Endothelial cell of umbilical vein (primary cell): Measurements from ENCODE around the gene SCARF1. TPM values are rescaled to one million over a fixed set of nuclear protein-coding genes. Genes with fewer than 3 reads are reported as not detected.

Source experiments
- BruUV-seq: library from RNA; stranded (reverse); fragments of 400-500 nt; replicated peaks from 2 replicates; lab custom pipeline; 2021; lab: Mats Ljungman, UMichigan
- CTCF ChIA-PET: fragments of 300-600, 350-600 bp; sonication (Branson Sonifier 250); formaldehyde crosslinking; loops from one replicate; lab custom pipeline; 2021; ENCODE audit warnings: antibody characterized with exemption, inconsistent platforms; lab: Charles Lee
- POLR2A ChIA-PET: fragments of 300-600, 350-600 bp; sonication (Branson Sonifier 250); formaldehyde crosslinking; loops from one replicate; lab custom pipeline; 2021; ENCODE audit warnings: antibody characterized with exemption, inconsistent platforms; lab: Charles Lee
- DNase-seq: peaks from one replicate; pipeline ENCODE4 v3.0.0-alpha.2; 2011; ENCODE audit warnings: low read depth, low spot score
- FAIRE-seq: peaks from 2 replicates; lab custom pipeline; 2011; peaks lifted over from hg19 to GRCh38; lab: Jason Lieb, UNC
- H2AFZ ChIP-seq: 2 replicates; pipeline ENCODE4 v1.6.0; 2012; ENCODE audit warnings: low read depth, low read length, control low read depth, inconsistent platforms
- H3K27ac ChIP-seq: 2 replicates; pipeline ENCODE4 v1.5.1; 2011; ENCODE audit warnings: low read depth, mild to moderate bottlenecking, control low read depth, low read length, moderate library complexity; ENCODE audit not compliant: insufficient read depth
- H3K27me3 ChIP-seq, 2 experiments: 2 replicates each; pipeline versions ENCODE4 v1.6.0 to v1.6.1; 2011; ENCODE audit warnings: low read length in 2 of 2, mixed read lengths in 1 of 2; ENCODE audit not compliant: control insufficient read depth in 2 of 2, insufficient read depth in 2 of 2
- H3K36me3 ChIP-seq, 2 experiments: 2 replicates in 1 of 2; 3 replicates in 1 of 2; pipeline ENCODE4 v1.5.1; 2011; ENCODE audit warnings: low read length in 2 of 2, mild to moderate bottlenecking in 1 of 2, moderate library complexity in 1 of 2; ENCODE audit not compliant: control insufficient read depth in 2 of 2, insufficient read depth in 2 of 2; ENCODE audit errors: extremely low read depth in 1 of 2
- H3K4me1 ChIP-seq: 3 replicates; pipeline ENCODE4 v1.5.1; 2011; ENCODE audit warnings: mild to moderate bottlenecking, low read length; ENCODE audit not compliant: control insufficient read depth, insufficient read depth; ENCODE audit errors: extremely low read depth
- H3K4me2 ChIP-seq: 2 replicates; pipeline ENCODE4 v1.6.1; 2011; ENCODE audit warnings: low read length, control low read depth, mixed read lengths; ENCODE audit not compliant: insufficient read depth
- H3K4me3 ChIP-seq, 3 experiments: fragments of 200-600 bp in 1 of 3; sonication (generic), shearing (Covaris generic) in 1 of 3; replicated peaks in 1 of 3; 2 replicates each; pipeline ENCODE4 v1.5.1; 2011 to 2016; ENCODE audit warnings: control low read depth in 3 of 3, low read length in 3 of 3, mild to moderate bottlenecking in 2 of 3, inconsistent platforms in 1 of 3, low read depth in 1 of 3, moderate library complexity in 1 of 3; ENCODE audit not compliant: insufficient read depth in 1 of 3
- H3K79me2 ChIP-seq: 2 replicates; pipeline ENCODE4 v1.6.0; 2012; ENCODE audit warnings: low read length, inconsistent platforms; ENCODE audit not compliant: control insufficient read depth, insufficient read depth
- H3K9ac ChIP-seq: replicated peaks from 2 replicates; pipeline ENCODE3; 2011; ENCODE audit warnings: low read length, control low read depth; ENCODE audit not compliant: insufficient read depth; ENCODE audit errors: extremely low read depth
- H3K9me1 ChIP-seq: replicated peaks from 3 replicates; pipeline ENCODE4 v1.6.0; 2011; ENCODE audit warnings: mild to moderate bottlenecking, low read length; ENCODE audit not compliant: control insufficient read depth, insufficient read depth; ENCODE audit errors: extremely low read depth
- H3K9me3 ChIP-seq: replicated peaks from 2 replicates; pipeline ENCODE4 v1.5.1; 2012; ENCODE audit warnings: low read length, inconsistent platforms; ENCODE audit not compliant: control insufficient read depth, insufficient read depth
- H4K20me1 ChIP-seq: replicated peaks from 2 replicates; pipeline ENCODE3; 2011; ENCODE audit warnings: mild to moderate bottlenecking, low read length; ENCODE audit not compliant: control insufficient read depth, insufficient read depth; ENCODE audit errors: extremely low read depth
- EZH2 ChIP-seq: IDR thresholded peaks from 2 replicates; pipeline ENCODE4 v1.6.1; 2012; ENCODE audit warnings: borderline replicate concordance, low read depth, mild to moderate bottlenecking, moderate library complexity, low read length, inconsistent platforms; ENCODE audit not compliant: severe bottlenecking
- FOS ChIP-seq: IDR thresholded peaks from 2 replicates; pipeline ENCODE4 v1.6.1; 2011; ENCODE audit warnings: mild to moderate bottlenecking, low read length, moderate library complexity, borderline replicate concordance; ENCODE audit not compliant: insufficient read depth
- GATA2 ChIP-seq: IDR thresholded peaks from 2 replicates; pipeline ENCODE4 v1.7.0; 2011; ENCODE audit warnings: low read depth, mild to moderate bottlenecking, moderate library complexity, mixed read lengths, low read length; ENCODE audit not compliant: insufficient read length, insufficient read depth
- JUN ChIP-seq: IDR thresholded peaks from 2 replicates; pipeline ENCODE4 v1.6.1; 2011; ENCODE audit warnings: borderline replicate concordance, low read depth; ENCODE audit not compliant: insufficient read length, insufficient read depth
- MAX ChIP-seq: IDR thresholded peaks from 2 replicates; pipeline ENCODE4 v1.6.1; 2011; ENCODE audit not compliant: insufficient read depth, insufficient read length
- MYC ChIP-seq: IDR thresholded peaks from one replicate; pipeline ENCODE4 v1.6.1; 2011; ENCODE audit warnings: mild to moderate bottlenecking, low read depth, low read length
- POLR2A ChIP-seq: IDR thresholded peaks from 2 replicates; pipeline ENCODE4 v1.6.1; 2012; ENCODE audit warnings: low read depth, mild to moderate bottlenecking, control low read depth, low read length
- POLR2AphosphoS5 ChIP-seq: IDR thresholded peaks from 2 replicates; pipeline ENCODE4 v1.6.1; 2012; ENCODE audit warnings: low read depth, mild to moderate bottlenecking, control low read depth, low read length, moderate library complexity; ENCODE audit not compliant: insufficient read depth
- dilution Hi-C: fragments of 300-500 bp; cut with MboI; formaldehyde crosslinking; loops from one replicate; pipeline ENCODE4 v1.15.0; 2019; ENCODE audit warnings: low sequenced_read_pairs; ENCODE audit not compliant: extremely low pct_ligation_motif_present
- intact Hi-C: fragments of 100-400 bp; cut with micrococcal nuclease; formaldehyde crosslinking; loops from one replicate; pipeline ENCODE4 v1.10.0; 2022
- polyA plus RNA-seq, 4 experiments: library from polyadenylated mRNA; depleted of rRNA in 3 of 4; stranded (reverse) in 3 of 4; unstranded in 1 of 4; fragments of >200 nt; gene quantifications; 2 replicates each; pipeline versions ENCODE4 v1.2.1 to v1.2.3, GENCODE V29; 2011 to 2012; ENCODE audit warnings: missing spikeins in 1 of 4
- total RNA-seq: library from RNA; stranded (reverse); gene quantifications from 2 replicates; pipeline ENCODE4 v1.2.3, GENCODE V29; 2021
- TF ChIP-seq, protein P1 (sequence below), 2 donors: IDR thresholded peaks; 1 replicate in 1 of 2; 2 replicates in 1 of 2; pipeline ENCODE4 v1.5.1; 2011; ENCODE audit warnings: low read length in 2 of 2, mild to moderate bottlenecking in 2 of 2, moderate library complexity in 2 of 2, control low read depth in 1 of 2, inconsistent platforms in 1 of 2, low read depth in 1 of 2; ENCODE audit not compliant: insufficient read depth in 1 of 2; ENCODE audit errors: extremely low read depth in 1 of 2

Gene SCARF1
- total and polyA plus RNA-seq, 2 donors (not counting 3 experiments of a cell fraction or from before 2014, with no cell fraction given), result 52.8 to 93.7 TPM

- ChIA-PET POLR2A (no interaction called here), CTCF (no interaction called here)
- DNase-seq, result no peak
Observed at GRCh38 chr17:1597861-1598342, 47.6 kb downstream of the SCARF1 start.

More at GRCh38 chr17:1597861-1598342, 47.6 kb downstream of the SCARF1 start:
- Histone ChIP-seq H3K4me3 (no peak overlapping the region), H3K9me1 (no peaks in the 10 kb centered on the region), H3K36me3 (peaks cover 2 to 3% of the 10 kb centered on the region in 2 experiments), H4K20me1 (no peaks in the 10 kb centered on the region), H3K79me2 (no peaks in the 10 kb centered on the region), H3K9me3 (no peaks in the 10 kb centered on the region), H3K4me2 (no peak overlapping the region), H3K9ac (no peak overlapping the region), H3K4me1 (peaks cover 5% of the 10 kb centered on the region), H3K27ac (no peak overlapping the region), H3K27me3 (no peaks in the 10 kb centered on the region), H2AFZ (no peak overlapping the region)
- BruUV-seq, result no TSS peak
- TF ChIP-seq EZH2 (no peak), POLR2AphosphoS5 (no peak), FOS (no peak), MYC (no peak), POLR2A (no peak), JUN (no peak), GATA2 (no peak), MAX (no peak)
- TF ChIP-seq, protein P1, sequence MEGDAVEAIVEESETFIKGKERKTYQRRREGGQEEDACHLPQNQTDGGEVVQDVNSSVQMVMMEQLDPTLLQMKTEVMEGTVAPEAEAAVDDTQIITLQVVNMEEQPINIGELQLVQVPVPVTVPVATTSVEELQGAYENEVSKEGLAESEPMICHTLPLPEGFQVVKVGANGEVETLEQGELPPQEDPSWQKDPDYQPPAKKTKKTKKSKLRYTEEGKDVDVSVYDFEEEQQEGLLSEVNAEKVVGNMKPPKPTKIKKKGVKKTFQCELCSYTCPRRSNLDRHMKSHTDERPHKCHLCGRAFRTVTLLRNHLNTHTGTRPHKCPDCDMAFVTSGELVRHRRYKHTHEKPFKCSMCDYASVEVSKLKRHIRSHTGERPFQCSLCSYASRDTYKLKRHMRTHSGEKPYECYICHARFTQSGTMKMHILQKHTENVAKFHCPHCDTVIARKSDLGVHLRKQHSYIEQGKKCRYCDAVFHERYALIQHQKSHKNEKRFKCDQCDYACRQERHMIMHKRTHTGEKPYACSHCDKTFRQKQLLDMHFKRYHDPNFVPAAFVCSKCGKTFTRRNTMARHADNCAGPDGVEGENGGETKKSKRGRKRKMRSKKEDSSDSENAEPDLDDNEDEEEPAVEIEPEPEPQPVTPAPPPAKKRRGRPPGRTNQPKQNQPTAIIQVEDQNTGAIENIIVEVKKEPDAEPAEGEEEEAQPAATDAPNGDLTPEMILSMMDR (IDR thresholded peaks at IDR 0.05; ENCODE audit: extremely low read depth in 1 of 2, insufficient read depth in 1 of 2, low read depth in 1 of 2, low read length in 2 of 2), result no peak
- dilution Hi-C loops, result no loop called here
- intact Hi-C loops, result no loop called here
- FAIRE-seq, result no peak
